T-helper 22 cell (primary cell): Measurements from ENCODE around the gene ZNF740.
"Not testable (repeated sequence)": the region's sequence is repeated elsewhere in the genome, so short reads cannot be mapped to it uniquely, and the experiment has no call there.

ENCODE experiments used
- DNase-seq: peaks from one replicate; pipeline ENCODE4 v3.0.0-alpha.2; 2020; ENCODE audit warnings: low read depth

ZNF740 gene

DNA sequence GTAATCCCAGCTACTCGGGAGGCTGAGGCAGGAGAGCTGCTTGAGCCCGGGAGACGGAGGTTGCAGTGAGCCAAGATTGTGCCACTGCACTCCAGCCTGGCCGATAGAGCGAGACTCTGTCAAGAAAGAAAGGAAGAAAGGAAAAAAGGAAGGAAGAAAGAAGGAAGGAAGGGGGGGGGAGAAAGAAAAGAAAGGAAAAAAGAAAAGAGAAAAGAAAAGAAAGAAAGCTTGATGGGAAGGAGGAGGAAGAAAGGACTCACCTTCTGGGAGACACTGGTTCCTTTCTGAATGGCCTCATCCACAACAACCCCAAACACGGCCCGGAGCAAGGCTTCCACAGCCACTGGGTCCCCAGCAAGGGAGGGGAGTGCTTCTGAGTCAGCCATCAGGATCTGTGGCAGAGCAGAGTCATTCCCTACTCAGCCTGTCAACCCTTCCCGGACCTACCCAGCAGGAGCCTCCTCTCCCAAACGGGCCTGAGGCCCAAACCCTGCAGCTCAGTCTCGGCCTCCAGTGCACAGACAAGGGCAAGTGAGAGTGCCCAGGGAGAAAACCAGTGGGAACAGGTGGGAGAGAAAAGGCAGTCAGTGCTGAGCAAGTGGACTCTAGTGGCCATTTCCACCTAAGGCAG is 7.3 kb upstream of the ZNF740 start:
- DNase-seq = no peak

- DNase-seq = no peak
Observed at GRCh38 chr12:53174881-53175491, 5.5 kb upstream of the ZNF740 start.

GRCh38 chr12:53176750-53177149 is 3.8 kb upstream of the ZNF740 start:
- no peak for DNase-seq

GRCh38 chr12:53177447-53177846 is 3.1 kb upstream of the ZNF740 start:
- DNase-seq = not testable (repeated sequence)

GRCh38 chr12:53178803-53179202 is 1.7 kb upstream of the ZNF740 start:
- not testable (repeated sequence) for DNase-seq

DNA sequence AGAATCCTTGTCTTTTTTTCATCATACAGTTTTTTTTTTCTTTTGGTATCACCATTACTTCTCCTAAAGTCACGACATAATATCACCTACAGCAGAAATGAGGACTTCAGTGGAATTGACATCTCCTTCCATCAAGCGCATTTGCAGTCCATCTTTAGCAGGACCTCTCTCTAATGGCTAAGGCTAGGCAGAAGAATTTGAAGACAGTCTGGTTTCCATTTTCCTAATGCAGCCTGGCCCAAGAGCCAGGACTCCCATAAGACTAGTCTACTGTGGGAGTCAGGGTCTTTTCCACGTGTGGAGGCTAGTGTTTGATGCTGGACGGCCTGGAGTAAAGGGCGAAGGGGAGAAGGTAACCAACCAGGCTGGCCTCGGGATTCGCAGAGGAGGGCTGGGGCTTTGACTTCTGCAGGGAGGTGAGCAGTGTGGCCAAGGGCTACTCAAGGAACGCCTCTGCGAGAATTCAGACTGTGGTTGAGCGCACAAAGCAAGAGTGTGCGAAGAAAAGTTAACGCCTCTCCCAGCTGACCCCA is 769 bp upstream of the ZNF740 start:
- DNase-seq = no peak

DNA sequence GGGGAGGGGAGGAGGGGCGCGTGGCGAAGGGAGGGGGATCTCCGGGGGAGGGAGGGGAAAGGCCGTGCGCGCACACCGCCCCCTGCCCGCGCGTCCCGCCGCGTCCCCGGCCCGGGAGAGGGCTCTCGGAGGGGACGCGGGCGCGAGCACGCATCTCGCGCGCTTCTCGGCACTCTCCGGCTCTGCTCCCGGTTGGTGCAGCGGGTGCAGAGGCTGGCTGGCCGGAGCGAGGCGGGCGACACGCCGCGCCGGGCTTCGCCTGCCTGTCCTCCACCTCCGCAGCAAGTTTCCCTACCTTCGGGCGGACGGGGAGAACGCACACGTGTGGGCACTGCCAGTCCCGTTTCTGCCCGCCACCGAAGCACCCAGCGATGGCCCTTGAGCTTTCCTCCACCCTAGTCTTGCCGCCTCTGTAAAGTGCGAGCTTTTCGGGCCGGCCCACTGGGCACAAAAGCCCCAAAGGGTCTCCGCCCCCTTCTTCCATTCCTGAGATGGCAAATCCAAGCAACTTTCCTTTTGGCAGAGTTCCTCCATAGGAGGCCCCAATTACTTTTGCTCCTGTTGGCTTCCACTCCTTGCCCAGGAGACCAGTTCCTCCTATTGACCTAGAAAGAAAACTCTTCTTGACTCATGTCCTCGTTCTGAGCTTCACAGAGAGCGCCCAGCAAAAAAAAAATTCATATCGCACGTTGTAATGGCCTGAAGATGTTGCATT is 566 bp downstream of the ZNF740 start:
- no peak for DNase-seq

GRCh38 chr12:53181935-53182334 is 1.4 kb downstream of the ZNF740 start:
- DNase-seq = no peak

DNA sequence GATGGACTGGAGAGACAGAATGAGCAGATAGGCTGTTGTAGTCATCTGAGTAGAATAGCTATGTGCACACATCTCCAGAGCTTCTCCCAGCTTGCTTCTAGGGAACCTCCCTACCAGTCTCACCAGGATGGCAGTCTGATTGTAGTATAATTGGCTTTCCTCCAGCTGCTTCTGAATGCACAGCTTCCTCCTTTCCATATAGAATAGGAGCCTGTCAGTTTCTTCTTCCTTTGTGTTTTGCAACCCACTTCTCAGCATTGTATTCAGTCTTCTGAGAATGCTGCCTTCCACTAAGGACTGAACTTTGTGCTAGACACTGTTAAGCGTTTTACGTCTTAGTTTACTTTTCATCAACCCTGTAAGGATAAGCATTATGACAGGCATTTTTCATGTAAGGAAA is 2.4 kb downstream of the ZNF740 start:
- no peak for DNase-seq

DNA sequence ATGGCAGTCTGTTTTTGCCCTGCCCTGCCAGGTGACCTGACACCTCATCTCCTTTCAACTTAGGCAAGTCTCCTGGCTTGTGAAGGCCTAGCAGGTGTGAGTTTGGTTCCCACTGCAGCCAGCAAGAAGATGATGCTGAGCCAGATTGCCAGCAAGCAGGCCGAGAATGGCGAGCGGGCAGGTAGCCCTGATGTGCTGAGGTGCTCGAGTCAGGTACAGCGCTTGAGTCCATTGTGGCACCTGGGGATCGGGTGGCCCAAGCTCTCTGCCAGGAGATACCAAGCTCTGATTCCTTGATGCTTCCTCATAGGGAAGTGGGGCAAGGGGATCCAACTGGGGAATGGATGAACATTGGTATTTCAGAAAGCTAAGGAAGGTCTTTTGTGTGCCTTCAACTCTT is 4.3 kb downstream of the ZNF740 start:
- DNase-seq = no peak

- no peak for DNase-seq
Observed at GRCh38 chr12:53185582-53186153, 5.1 kb downstream of the ZNF740 start.

DNA sequence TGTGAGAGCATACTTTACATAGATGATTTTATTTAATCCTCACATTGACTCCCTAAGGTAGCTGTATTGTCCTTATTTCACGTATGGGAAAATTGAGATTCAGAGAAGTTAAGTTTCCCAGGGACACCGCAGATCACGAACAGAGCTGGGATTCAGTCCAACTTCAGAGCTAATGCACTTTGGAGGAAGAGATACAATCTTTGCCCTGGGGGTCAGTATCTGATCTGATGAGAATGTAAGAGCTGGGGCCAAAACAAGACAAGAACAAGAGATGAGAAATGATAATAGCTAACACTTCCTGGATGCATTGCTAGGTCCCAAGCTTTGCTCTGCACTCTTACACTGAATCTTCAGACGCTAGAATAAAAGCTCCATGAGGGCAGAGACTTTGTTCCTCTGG is 6.2 kb downstream of the ZNF740 start:
- no peak for DNase-seq

GRCh38 chr12:53187145-53187899 is 6.8 kb downstream of the ZNF740 start:
- DNase-seq = no peak

DNA sequence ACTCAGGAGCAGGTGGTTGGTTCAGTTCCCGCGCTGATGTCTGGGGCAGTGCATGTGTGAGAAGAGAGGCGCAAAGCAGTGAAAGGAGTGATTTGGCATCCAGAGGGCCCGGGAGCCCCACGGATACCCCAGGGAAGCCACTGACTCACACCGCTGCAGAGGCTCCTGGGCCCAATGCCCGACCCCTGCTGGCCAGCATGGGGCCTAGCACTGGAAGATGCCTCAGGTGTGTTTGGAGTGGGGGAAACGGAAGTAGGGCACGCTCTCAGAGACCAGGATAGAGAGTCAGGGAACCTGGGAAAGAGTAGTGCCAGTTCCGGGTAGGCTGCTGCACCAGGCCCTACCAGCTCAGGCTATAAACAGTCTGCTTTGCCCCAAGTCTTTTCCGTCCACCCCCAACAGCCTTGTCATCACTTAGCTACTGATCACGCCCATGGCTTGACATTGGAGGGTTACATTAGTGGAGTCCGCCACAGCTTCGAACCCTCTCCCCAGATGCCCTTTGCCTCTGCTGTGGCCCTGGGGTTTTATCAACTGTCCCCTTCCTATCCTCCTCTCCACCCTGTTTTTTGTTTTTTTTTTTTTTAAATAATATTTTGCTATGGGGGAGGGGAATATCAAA is 9.7 kb downstream of the ZNF740 start:
- DNase-seq = no peak

- no peak for DNase-seq
Observed at GRCh38 chr12:53191096-53191884, 10.8 kb downstream of the ZNF740 start.

DNA sequence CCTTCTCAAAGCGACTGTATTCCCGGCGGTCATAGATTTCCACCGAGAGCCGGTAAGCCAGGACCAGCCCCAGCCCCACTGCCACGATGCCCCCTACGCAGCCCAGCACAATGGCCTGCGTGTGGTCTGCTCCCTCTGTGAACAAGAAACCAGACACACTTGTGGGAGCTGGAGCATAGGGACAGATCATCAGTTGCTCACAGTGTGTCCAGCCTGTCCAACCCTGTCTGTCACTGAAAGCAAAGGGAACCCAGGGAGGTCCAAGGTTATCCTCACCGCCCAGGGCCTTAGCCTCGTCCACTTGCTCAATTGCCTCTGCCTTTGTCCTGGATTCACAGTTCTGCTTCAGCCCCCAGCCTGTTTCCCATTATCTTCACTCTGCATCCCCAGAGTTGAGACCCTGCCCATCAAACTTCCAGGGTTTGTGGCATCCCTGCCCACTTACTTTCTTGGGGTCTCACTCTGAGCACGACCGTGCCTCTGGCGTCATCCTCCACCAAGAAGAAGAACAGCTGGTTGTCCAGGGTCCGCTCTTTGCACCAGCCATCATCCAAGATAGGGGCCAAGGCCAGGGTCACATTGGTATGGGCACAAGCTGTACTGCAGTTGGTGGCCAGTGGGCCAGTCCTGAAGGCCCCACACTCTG is 11.5 kb downstream of the ZNF740 start:
- DNase-seq = no peak

DNA sequence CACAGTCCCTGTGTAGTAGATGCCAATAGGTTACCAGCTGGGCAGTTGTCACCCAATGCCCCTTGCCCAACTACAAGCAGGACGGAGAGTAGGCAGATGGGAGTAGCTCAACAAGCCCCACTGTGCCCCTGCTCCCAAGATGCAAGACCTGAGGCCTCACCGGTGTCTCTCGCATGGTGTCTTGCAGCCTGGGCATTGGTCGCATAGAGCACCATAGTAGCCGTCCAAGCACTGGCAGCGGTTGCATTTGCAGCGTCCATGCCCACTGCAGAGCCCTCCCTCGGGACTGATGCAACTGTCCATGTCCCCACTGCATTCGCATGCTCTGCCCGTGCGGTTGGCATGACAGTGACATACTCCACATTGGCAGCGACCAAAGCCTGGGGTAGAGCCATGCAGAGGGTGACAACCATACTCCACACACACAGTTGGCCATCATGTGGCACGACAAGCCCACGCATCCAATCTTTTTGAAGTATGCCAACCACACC is 12.1 kb downstream of the ZNF740 start:
- no peak for DNase-seq

DNA sequence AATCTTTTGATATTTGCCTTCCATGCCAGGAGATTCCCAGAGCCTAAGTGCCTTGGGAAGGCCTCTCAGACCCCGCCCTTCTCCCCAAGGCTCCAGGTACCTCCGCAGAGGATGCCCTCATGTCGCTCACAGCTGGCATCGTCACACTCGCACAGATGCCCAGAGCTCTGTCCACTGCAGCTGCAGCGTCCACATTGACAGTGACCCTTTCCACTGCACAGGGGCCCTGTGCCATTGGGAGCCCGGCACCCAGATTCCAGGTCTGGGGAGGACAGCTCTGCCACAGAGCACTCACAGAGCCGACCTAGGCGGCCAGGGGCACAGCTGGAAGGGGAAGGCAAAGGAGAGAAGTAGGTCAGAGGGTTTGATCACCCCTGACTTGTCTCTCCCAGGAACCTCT is 12.5 kb downstream of the ZNF740 start:
- no peak for DNase-seq

GRCh38 chr12:53193985-53194716 is 13.6 kb downstream of the ZNF740 start:
- no peak for DNase-seq
